ENCODE results near the gene MINAR1.

The MINAR1 gene

GRCh38 chr15:79430901-79431635 is 1.1 kb upstream of the MINAR1 start:
- no peak for DNase-seq (ENCODE audit: low read depth in 3 of 3)

GRCh38 chr15:79432345-79433275 is 474 bp downstream of the MINAR1 start:
- no peak for DNase-seq (ENCODE audit: low read depth in 3 of 3)

GRCh38 chr15:79433276-79433990 is 1.3 kb downstream of the MINAR1 start:
- DNase-seq (ENCODE audit: low read depth in 3 of 3) = no peak

GRCh38 chr15:79434361-79434760 is 2.2 kb downstream of the MINAR1 start:
- no peak for DNase-seq (ENCODE audit: low read depth in 3 of 3)

GRCh38 chr15:79436037-79436780 is 4.1 kb downstream of the MINAR1 start:
- no peak for DNase-seq (ENCODE audit: low read depth in 3 of 3)

GRCh38 chr15:79437275-79438000 is 5.3 kb downstream of the MINAR1 start:
- no peak for DNase-seq (ENCODE audit: low read depth in 3 of 3)

- DNase-seq (ENCODE audit: low read depth in 3 of 3) = no peak
These were observed 7.1 kb downstream of the MINAR1 start for GRCh38 chr15:79439236-79439635.

- DNase-seq (ENCODE audit: low read depth in 3 of 3) = no peak
These were observed 8.3 kb downstream of the MINAR1 start for GRCh38 chr15:79440355-79440908.

- DNase-seq (ENCODE audit: low read depth in 3 of 3) = no peak
These were observed 10.8 kb downstream of the MINAR1 start for GRCh38 chr15:79442911-79443310.

- no peak for DNase-seq (ENCODE audit: low read depth in 3 of 3)
These were observed 14.9 kb downstream of the MINAR1 start for GRCh38 chr15:79447060-79447459.

GRCh38 chr15:79450648-79451047 is 18.5 kb downstream of the MINAR1 start:
- DNase-seq (ENCODE audit: low read depth in 3 of 3) = no peak

GRCh38 chr15:79451361-79451999 is 19.3 kb downstream of the MINAR1 start:
- DNase-seq (ENCODE audit: low read depth in 3 of 3) = no peak

GRCh38 chr15:79452244-79453051 is 20.3 kb downstream of the MINAR1 start:
- DNase-seq (ENCODE audit: low read depth in 3 of 3) = no peak

GRCh38 chr15:79453446-79453845 is 21.3 kb downstream of the MINAR1 start:
- DNase-seq (ENCODE audit: low read depth in 3 of 3) = no peak

- no peak for DNase-seq (ENCODE audit: low read depth in 3 of 3)
These were observed 21.9 kb downstream of the MINAR1 start for GRCh38 chr15:79454063-79454462.

GRCh38 chr15:79455361-79455760 is 23.2 kb downstream of the MINAR1 start:
- no peak for DNase-seq (ENCODE audit: low read depth in 3 of 3)

- DNase-seq (ENCODE audit: low read depth in 3 of 3) = no peak
These were observed 23.8 kb downstream of the MINAR1 start for GRCh38 chr15:79455943-79456342.

GRCh38 chr15:79458491-79458890 is 26.4 kb downstream of the MINAR1 start:
- no peak for DNase-seq (ENCODE audit: low read depth in 3 of 3)

GRCh38 chr15:79459666-79460065 is 27.5 kb downstream of the MINAR1 start:
- no peak for DNase-seq (ENCODE audit: low read depth in 3 of 3)

Measured in stimulated activated CD4-positive, alpha-beta T cell treated with anti-CD3 and anti-CD28 coated beads, TNF-alpha, amount 100 ng/mL, for 48 hours (primary cell).